ENCODE results near the gene SNX3.
"Not testable (repeated sequence)": the region's sequence is repeated elsewhere in the genome, so short reads cannot be mapped to it uniquely, and the experiment has no call there.

The SNX3 gene

GRCh38 chr6:108260809-108261569 is at the start of gene SNX3:
Gene SNX3 (minus strand): TSS chr6:108261040. CDS start chr6:108260921, 119 bp downstream.
- DNase-seq: peak; percentile 95

GRCh38 chr6:108309844-108310243 is 49.0 kb upstream of the SNX3 start:
- no peak for DNase-seq

DNA sequence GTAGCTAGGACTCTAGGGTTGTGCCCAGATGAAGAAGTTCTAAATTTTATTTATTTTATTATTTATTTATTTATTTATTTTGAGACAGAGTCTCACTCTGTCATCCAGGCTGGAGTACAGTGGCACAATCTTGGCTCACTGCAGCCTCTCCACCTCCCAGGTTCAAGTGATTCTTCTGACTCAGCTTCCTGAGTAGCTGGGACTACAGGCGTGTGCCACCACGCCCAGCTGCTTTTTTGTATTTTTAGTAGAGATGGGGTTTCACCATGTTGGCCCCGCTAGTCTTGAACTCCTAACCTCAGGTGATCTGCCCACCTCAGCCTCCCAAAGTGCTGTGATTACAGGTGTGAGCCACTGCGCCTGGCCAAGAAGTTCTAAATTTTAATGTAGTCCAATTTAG is 47.8 kb upstream of the SNX3 start:
- not testable (repeated sequence) for DNase-seq

- no peak for DNase-seq
These were observed 43.8 kb upstream of the SNX3 start for GRCh38 chr6:108304646-108305045.

GRCh38 chr6:108302386-108302785 is 41.5 kb upstream of the SNX3 start:
- no peak for DNase-seq

DNA sequence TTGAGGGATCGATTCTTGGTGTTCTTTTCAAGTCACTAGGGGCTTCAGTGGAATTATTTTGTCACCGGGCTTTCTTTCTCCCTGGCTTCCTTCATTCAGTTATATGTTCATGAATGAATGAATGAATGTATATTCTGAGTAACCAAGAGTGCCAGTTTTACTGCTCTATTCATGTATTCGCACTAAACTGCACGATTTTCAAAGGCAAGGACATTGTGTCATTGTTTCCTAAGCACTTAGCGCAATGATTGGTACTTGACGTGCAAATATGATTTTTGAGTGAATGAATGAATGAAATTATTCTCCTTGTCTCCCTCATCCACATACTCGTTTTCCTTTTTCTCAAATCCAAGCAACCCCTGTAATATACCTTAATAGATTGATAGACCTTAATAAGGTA is 34.8 kb upstream of the SNX3 start:
- DNase-seq: no peak

GRCh38 chr6:108294727-108295625 is 34.1 kb upstream of the SNX3 start, which contains the start of gene AFG1L:
Gene AFG1L (plus strand): TSS chr6:108295054. CDS start chr6:108295080, 26 bp downstream.
- peak; percentile 93 for DNase-seq

DNA sequence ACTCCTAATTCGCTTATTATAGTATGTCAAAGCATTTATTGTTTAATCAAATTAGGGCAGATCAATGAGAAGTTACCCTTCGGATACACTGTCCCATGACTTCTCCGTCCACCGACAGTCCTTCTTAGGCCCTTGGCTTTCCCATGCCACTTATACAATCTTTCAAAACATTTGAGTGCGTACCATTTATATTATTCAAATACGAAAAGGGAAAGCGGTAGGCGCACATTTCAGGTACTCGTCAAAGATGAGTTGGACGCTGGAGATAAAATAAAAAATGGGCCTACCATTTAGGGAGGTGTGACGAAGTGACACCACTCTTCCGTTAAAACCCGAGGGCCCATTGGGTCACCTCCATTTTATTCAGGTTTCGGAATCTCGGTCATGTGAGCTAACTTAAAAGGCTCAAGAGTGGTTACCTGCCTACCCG is 33.5 kb upstream of the SNX3 start:
- DNase-seq: no peak

DNA sequence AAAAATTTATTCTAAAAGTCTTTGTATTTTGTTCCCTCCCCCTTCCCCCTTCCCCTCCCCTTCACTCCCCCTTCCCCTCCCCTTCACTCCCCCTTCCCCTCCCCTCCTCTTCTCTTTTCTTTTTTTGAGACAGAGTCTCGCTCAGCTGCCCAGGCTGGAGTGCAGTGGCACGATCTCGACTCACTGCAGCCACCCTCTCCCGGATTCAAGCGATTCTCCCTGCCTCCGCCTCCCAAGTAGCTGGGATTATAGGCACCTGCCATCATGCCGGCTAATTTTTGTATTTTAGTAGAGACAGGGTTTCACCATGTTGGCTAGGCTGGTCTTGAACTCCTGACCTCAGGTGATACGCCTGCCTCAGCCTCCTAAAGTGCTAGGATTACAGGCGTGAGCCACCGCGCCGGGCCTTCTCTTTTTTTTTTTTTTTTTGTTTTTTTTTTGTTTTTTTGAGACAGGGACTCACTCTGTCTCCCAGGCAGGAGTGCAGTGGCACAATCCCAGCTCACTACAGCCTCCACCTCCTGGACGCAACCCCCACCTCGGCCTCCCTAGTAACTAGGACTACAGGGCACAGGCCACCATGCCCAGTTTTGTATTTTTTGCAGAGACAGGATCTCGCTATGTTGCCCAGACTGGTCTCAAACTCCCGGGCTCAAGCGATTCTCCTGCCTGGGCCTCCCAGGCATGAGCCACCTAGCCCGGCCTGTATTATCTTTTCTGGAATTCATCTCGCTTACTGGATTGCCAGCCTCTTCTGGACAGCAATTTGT is 32.9 kb upstream of the SNX3 start:
- no peak for DNase-seq

DNA sequence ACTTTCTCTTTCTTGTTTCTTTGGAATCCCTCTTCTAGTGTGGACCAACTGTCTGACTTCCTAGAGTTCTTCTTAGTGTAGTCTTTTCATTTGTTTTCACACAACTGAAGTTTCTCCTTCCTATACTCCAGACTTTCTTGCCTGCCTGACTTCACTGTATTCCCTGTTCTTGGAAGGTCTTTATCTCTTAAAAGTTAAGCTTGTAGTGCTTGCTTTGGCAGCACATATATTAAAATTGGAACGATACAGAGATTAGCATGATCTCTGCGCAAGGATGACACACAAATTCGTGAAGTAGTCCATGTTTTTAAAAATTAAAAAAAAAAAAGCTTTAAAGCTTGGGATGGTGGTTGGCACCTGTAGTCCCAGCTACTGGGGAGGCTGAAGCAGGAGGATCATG is 31.7 kb upstream of the SNX3 start:
- not testable (repeated sequence) for DNase-seq

DNA sequence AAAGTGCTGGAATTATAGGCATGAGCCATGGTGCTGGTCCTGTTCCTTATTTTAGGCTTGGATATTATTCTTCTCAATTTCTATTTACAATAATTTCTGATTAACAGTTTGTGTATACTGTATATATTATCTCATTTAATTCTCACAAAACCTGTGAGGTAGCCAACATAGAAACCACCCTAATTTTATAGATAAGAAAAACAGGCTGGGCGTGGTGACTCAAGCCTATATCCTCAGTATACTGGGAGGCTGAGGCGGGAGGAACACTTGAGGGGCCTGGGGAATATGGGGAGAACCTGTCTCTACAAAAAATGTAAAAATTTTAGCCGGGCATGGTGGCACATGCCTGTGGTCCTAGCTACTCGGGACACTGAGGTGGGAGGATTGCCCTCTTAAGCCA is 30.3 kb upstream of the SNX3 start:
- no peak for DNase-seq

DNA sequence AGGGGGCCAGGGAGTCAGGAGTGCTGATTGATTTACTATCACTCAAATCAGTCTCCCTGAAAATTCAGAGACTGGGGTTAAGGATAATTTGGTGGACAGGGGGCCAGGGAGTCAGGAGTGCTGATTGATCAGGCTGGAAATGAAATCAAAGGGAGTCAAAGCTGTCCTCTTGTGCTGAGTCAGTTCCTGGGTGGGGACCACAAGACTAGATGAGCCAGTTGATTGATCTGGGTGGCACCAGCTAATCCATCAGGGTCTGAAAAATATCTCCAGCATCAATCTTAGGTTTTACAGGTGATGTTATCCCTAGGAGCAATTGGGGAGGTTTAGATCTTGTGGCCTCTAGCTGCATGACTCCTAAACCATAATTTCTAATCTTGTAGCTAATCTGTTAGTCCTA is 27.9 kb upstream of the SNX3 start:
- DNase-seq: no peak

GRCh38 chr6:108287373-108287772 is 26.5 kb upstream of the SNX3 start:
- no peak for DNase-seq

DNA sequence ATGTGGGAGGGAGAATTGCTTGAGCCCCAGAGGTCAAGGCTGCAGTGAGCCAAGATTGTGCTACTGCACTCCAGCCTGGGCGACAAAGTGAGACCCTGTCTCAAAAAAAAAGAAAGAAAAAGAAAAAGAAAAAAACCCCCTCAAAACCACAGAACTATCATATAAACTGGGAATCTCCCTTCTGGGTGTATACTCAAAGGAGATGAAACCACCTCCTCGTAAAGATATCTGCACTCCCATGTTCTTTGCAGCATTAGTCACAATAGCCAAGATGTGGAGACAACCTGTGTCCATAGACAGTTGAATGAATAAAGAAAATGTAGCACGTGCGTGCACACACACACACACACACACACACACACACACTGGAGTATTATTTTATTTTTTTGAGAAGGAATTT is 25.5 kb upstream of the SNX3 start:
- no peak for DNase-seq

GRCh38 chr6:108285381-108285780 is 24.5 kb upstream of the SNX3 start:
- DNase-seq: no peak

DNA sequence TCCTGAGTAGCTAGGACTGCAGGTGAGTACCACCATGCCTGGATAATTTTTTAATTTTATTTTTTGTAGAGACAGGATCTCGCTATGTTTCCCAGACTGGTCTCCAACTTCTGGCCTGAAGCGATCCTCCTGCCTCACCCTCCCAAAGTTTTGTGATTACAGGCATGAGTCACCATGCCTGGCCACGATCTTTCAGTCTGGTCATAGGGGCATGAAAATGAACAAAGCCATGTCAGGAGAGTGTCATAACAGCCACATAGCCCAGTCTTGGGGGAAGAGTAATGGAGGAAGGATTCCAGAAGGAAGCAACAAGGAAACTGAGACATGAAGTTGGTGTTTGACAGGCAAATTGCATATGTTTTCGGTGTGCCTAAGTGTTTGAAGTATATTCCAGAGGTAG is 17.0 kb upstream of the SNX3 start:
- DNase-seq: no peak

- DNase-seq: no peak
These were observed 16.5 kb upstream of the SNX3 start for GRCh38 chr6:108277295-108277694.

DNA sequence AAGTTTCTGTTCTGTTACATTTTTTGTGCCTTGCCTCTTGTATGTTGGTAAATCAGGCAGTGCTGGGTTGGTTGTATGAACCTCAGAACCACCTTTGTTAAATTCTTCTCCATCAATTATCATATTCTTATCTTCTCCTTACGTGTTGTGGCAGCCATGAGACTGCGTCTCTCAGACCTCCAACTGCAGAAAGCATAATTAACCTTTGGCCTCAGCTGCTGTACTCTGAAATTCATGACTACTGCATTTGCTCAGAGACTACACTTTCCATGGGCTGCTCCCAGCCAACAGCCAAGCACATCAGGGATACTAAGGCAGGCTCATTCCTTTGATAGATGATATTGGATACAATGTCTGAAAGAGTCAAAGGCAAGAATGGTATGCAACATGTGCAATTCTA is 15.1 kb upstream of the SNX3 start:
- no peak for DNase-seq

GRCh38 chr6:108274546-108274945 is 13.7 kb upstream of the SNX3 start:
- no peak for DNase-seq

- not testable (repeated sequence) for DNase-seq
These were observed 9.1 kb upstream of the SNX3 start for GRCh38 chr6:108269955-108270354.

DNA sequence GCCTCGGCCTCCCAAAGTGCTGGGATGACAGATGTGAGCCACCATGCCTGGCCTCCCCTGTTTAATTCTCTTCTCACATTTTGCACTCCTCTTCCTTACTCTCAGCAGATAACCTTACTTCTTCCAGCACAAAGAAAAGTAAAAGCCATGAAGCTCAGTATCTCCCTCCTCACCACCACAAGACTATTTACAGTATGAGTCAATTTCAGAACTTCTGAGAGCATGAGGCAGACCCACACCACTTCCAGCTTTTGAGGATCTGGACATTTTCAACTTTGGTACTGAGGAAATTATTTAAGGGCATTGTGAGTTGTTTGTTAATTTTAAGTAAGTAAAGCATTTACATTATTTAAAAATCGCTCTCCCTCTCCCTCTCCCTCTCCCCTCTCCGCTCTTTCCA is 8.0 kb upstream of the SNX3 start:
- DNase-seq: no peak

DNA sequence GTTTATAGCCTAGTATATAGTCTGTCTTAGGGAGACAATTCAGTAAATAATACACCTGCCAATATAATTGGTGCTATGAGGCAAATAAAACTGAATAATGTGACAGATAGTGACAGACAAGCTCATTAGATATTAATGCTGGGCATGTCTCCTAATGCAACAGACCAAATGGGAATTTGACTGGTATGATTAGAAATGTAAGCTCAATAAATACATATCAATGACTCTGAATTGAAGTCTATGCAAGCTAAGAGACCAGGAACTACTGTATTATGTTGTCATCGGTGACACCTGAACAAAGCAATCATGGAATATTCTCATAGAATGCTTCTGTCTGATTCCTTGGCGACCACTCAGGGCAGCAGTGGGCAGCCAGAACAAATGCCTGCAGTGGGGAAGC is 2.5 kb upstream of the SNX3 start:
- no peak for DNase-seq

- DNase-seq: peak; percentile 31
These were observed 573 bp downstream of the SNX3 start for GRCh38 chr6:108260126-108260808.
